ENCODE measurements around the gene MAP1LC3A.
"Not testable (repeated sequence)": the region's sequence is repeated elsewhere in the genome, so short reads cannot be mapped to it uniquely, and the experiment has no call there.

MAP1LC3A gene

DNA sequence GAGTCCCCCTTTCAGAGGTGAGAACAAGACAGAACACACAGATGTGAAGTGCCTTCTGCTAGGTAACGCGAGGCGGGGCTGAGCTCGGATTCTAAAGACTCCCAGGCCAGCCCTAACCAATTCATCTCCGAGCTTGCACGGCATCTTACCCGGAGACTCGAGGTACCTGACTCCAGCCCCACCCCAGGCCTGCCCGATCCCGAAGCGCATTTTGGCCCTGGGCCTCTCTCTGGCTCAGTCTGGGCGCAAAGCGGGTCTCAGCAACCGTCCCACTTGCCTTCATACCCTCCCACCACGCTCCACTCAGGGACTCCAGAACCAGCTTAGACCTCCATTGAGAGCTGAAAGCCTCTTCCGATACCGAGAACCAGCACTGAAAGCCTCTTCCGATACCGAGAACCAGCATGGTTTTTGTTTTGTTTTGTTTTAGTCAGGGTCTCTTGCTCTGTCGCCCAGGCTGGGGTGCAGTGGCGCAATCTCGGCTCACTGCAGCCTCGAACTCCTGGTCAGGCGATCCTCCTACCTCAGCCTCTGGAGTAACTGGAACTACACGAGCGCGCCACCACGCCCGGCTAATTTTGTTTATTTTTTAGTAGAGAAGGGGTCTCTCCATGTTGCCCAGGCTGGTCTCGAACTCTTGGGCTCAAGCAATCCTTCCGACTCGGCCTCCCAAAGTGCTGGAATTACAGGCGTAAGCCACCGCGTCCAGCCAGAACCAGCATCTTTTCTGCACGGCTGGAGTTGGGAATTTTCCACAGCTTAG is 42.9 kb upstream of the MAP1LC3A start:
- TF ChIP-seq EZH2 (IDR thresholded peaks at IDR 0.05; ENCODE audit: borderline replicate concordance, low read depth, low read length, severe bottlenecking), result no peak
- TF ChIP-seq, protein P1, sequence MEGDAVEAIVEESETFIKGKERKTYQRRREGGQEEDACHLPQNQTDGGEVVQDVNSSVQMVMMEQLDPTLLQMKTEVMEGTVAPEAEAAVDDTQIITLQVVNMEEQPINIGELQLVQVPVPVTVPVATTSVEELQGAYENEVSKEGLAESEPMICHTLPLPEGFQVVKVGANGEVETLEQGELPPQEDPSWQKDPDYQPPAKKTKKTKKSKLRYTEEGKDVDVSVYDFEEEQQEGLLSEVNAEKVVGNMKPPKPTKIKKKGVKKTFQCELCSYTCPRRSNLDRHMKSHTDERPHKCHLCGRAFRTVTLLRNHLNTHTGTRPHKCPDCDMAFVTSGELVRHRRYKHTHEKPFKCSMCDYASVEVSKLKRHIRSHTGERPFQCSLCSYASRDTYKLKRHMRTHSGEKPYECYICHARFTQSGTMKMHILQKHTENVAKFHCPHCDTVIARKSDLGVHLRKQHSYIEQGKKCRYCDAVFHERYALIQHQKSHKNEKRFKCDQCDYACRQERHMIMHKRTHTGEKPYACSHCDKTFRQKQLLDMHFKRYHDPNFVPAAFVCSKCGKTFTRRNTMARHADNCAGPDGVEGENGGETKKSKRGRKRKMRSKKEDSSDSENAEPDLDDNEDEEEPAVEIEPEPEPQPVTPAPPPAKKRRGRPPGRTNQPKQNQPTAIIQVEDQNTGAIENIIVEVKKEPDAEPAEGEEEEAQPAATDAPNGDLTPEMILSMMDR (IDR thresholded peaks at IDR 0.05; ENCODE audit: borderline replicate concordance, extremely low read depth, low read length, poor library complexity, severe bottlenecking), result no peak
- Histone ChIP-seq H3K36me3 (ENCODE audit: insufficient read depth, low read length) (peaks cover 18% of the 10 kb centered on the region), H4K20me1 (ENCODE audit: insufficient read depth, low read length) (no peaks in the 10 kb centered on the region; the same call in 1 of the 2 replicates), H3K79me2 (ENCODE audit: insufficient read depth, low read length) (peaks cover 45% of the 10 kb centered on the region), H2AFZ (ENCODE audit: low read depth, low read length) (peak overlapping the region; percentile 99), H3K4me1 (ENCODE audit: insufficient read depth, low read length) (peaks cover 31% of the 10 kb centered on the region), H3K9me3 (ENCODE audit: insufficient read depth, low read length, severe bottlenecking) (no peaks in the 10 kb centered on the region), H3K4me3 (ENCODE audit: low read depth in 1 of 2, low read length in 2 of 2) (peak overlapping the region; percentile 57 to 73), H3K27me3 (ENCODE audit: insufficient read depth, low read length, poor library complexity) (no peaks in the 10 kb centered on the region), H3K27ac (ENCODE audit: low read length) (peak overlapping the region; percentile 71), H3K9ac (ENCODE audit: low read depth, low read length) (peak overlapping the region; percentile 82), H3K4me2 (ENCODE audit: insufficient read depth, low read length) (peak overlapping the region; percentile 83)
- peak; percentile 58 for DNase-seq
- ATAC-seq (ENCODE audit: insufficient read depth, low read depth), result peak; percentile 23; the same call in 2 of the 3 replicates

DNA sequence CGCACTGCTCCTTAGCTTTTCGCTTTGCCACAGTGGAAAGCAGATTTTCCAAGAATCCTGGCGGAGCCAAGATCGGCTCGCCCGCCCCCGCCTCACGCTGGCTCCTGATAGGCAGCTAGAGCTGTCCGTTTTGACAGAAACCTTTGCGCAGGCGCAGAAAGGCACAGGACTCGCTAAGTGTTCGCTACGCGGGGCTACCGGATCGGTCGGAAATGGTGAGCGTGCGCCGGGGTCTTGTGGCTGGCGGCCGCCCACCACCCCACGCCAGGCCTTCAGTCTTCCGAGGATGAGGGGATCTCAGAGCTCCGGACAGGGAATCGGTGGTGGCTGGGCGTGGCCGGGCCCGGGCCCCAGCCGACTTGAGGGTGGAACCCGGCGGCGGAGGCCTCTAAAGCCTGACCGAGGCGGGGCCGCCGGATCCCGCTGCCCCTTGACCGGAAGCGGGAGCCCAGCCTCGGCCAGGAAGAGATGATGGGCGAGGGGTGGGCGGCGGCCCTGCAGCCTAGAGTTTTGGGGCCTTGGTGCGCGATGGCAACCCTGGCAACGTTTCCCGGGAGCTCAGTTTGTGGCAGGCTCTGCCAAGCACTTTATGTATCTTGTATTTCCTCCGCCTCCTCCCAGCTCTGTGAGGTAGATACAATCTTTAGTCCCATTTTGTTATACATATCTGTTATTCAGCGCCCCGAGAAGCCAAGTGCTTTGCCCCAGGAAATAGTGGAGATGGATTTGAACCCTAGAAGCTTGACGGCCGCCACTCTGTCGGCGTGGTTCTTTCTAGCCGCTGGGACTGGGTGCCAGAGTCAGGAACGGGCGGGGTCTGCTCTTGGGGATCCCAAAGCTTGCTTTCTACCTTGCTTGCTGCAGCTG is 42.0 kb upstream of the MAP1LC3A start, which contains the start of gene DYNLRB1:
Gene DYNLRB1 (plus strand): TSS at position 176 of the 867 bp plus-strand sequence. CDS start 37 bp downstream, at position 213.
- peak within 1 kb of the TSS; percentile 57 to 73 for H3K4me3 ChIP-seq (ENCODE audit: low read depth in 1 of 2, low read length in 2 of 2)
- no peaks in the 10 kb centered on the region for H3K27me3 ChIP-seq (ENCODE audit: insufficient read depth, low read length, poor library complexity)
- peaks cover 10% of the 10 kb centered on the region for H3K36me3 ChIP-seq (ENCODE audit: insufficient read depth, low read length)
- H3K27ac ChIP-seq (ENCODE audit: low read length), result peak within 1 kb of the TSS; percentile 71
- peak within 1 kb of the TSS; percentile 82 for H3K9ac ChIP-seq (ENCODE audit: low read depth, low read length)
- H3K4me2 ChIP-seq (ENCODE audit: insufficient read depth, low read length), result peak within 1 kb of the TSS; percentile 83
- ATAC-seq (ENCODE audit: insufficient read depth, low read depth), result peak; percentile 93
- H3K79me2 ChIP-seq (ENCODE audit: insufficient read depth, low read length), result peaks cover 53% of the 10 kb centered on the region
- H4K20me1 ChIP-seq (ENCODE audit: insufficient read depth, low read length), result peaks cover 2% of the 10 kb centered on the region
- no peak for TF ChIP-seq EZH2 (IDR thresholded peaks at IDR 0.05; ENCODE audit: borderline replicate concordance, low read depth, low read length, severe bottlenecking)
- TF ChIP-seq, protein P1 (IDR thresholded peaks at IDR 0.05; ENCODE audit: borderline replicate concordance, extremely low read depth, low read length, poor library complexity, severe bottlenecking), result no peak
- no peaks in the 10 kb centered on the region for H3K9me3 ChIP-seq (ENCODE audit: insufficient read depth, low read length, severe bottlenecking)
- peaks cover 31% of the 10 kb centered on the region for H3K4me1 ChIP-seq (ENCODE audit: insufficient read depth, low read length)
- H2AFZ ChIP-seq (ENCODE audit: low read depth, low read length), result peak within 1 kb of the TSS; percentile 99
- peak; percentile 95 for DNase-seq

DNA sequence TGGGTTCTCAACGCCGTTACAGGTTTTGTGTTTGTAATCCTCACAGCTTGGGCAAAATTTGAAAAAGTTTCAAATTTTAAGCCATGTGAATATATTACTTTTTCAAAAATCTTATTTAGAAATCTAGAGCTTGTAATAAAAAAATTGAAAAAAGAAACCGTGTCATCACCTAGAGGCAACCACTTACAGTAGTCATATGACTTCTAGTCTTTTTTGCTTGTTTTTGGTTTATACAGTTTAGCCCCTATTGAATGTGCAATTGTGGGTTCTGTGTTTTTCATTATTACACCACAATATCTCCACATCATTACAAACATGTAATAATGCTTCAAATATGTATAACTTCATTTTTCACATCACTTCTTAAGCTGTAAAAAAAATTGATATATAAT is 41.4 kb upstream of the MAP1LC3A start:
- peak overlapping the region; percentile 71 for H3K27ac ChIP-seq (ENCODE audit: low read length)
- H2AFZ ChIP-seq (ENCODE audit: low read depth, low read length), result peak overlapping the region; percentile 99
- no peak for ATAC-seq (ENCODE audit: insufficient read depth, low read depth)
- DNase-seq, result no peak
- peaks cover 59% of the 10 kb centered on the region for H3K79me2 ChIP-seq (ENCODE audit: insufficient read depth, low read length)
- peaks cover 14% of the 10 kb centered on the region for H3K36me3 ChIP-seq (ENCODE audit: insufficient read depth, low read length)
- H3K4me1 ChIP-seq (ENCODE audit: insufficient read depth, low read length), result peaks cover 31% of the 10 kb centered on the region
- H3K9ac ChIP-seq (ENCODE audit: low read depth, low read length), result peak overlapping the region; percentile 82
- H3K4me2 ChIP-seq (ENCODE audit: insufficient read depth, low read length), result peak overlapping the region; percentile 83
- H4K20me1 ChIP-seq (ENCODE audit: insufficient read depth, low read length), result peaks cover 8% of the 10 kb centered on the region
- H3K27me3 ChIP-seq (ENCODE audit: insufficient read depth, low read length, poor library complexity), result no peaks in the 10 kb centered on the region
- TF ChIP-seq, protein P1 (IDR thresholded peaks at IDR 0.05; ENCODE audit: borderline replicate concordance, extremely low read depth, low read length, poor library complexity, severe bottlenecking), result no peak
- no peak for TF ChIP-seq EZH2 (IDR thresholded peaks at IDR 0.05; ENCODE audit: borderline replicate concordance, low read depth, low read length, severe bottlenecking)
- peak overlapping the region; percentile 57 to 73 for H3K4me3 ChIP-seq (ENCODE audit: low read depth in 1 of 2, low read length in 2 of 2)
- no peaks in the 10 kb centered on the region for H3K9me3 ChIP-seq (ENCODE audit: insufficient read depth, low read length, severe bottlenecking)

DNA sequence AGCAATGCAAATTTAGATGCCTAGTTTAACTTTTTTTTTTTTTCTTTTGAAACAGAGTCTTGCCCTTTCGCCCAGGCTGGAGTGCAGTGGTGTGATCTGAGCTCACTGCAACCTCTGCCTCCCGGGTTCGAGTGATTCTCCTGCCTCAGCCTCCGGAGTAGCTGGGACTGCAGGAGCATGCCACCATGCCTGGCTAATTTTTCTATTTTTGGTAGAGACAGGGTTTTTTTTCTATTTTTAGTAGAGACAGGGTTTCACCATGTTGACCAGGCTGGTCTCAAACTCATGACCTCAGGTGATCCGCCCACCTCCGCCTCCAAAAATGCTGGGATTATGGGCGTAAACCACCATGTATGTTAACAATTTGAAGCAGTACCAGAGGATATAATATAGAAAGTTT is 39.7 kb upstream of the MAP1LC3A start:
- H3K36me3 ChIP-seq (ENCODE audit: insufficient read depth, low read length), result peaks cover 25% of the 10 kb centered on the region
- peaks cover 24% of the 10 kb centered on the region for H4K20me1 ChIP-seq (ENCODE audit: insufficient read depth, low read length)
- not testable (repeated sequence) for H3K27ac ChIP-seq (ENCODE audit: low read length); H3K27me3 ChIP-seq (ENCODE audit: insufficient read depth, low read length, poor library complexity); ATAC-seq (ENCODE audit: insufficient read depth, low read depth); DNase-seq; H3K9ac ChIP-seq (ENCODE audit: low read depth, low read length); H2AFZ ChIP-seq (ENCODE audit: low read depth, low read length); H3K9me3 ChIP-seq (ENCODE audit: insufficient read depth, low read length, severe bottlenecking); H3K4me2 ChIP-seq (ENCODE audit: insufficient read depth, low read length); H3K4me3 ChIP-seq (ENCODE audit: low read depth in 1 of 2, low read length in 2 of 2)
- peaks cover 31% of the 10 kb centered on the region for H3K4me1 ChIP-seq (ENCODE audit: insufficient read depth, low read length)
- H3K79me2 ChIP-seq (ENCODE audit: insufficient read depth, low read length), result peaks cover 77% of the 10 kb centered on the region

DNA sequence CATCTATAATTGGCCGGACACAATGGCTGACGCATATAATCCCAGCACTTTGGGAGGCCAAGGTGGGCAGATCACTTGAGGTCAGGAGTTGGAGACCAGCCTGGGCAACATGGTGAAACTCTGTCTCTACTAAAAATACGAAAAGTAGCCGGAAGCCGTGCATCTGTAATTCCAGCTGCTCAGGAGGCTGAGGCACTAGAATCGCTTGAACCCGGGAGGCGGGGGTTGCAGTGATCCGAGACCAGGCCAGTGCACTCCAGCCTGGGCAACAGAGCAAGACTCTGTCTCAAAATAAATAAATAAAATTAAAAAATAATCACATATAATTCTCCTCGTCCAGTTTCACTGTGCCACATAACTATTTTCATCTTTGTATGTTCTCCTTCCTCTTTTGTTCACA is 38.7 kb upstream of the MAP1LC3A start:
- not testable (repeated sequence) for H3K4me2 ChIP-seq (ENCODE audit: insufficient read depth, low read length); H3K27me3 ChIP-seq (ENCODE audit: insufficient read depth, low read length, poor library complexity); H3K4me3 ChIP-seq (ENCODE audit: low read depth in 1 of 2, low read length in 2 of 2); H3K9me3 ChIP-seq (ENCODE audit: insufficient read depth, low read length, severe bottlenecking); DNase-seq; ATAC-seq (ENCODE audit: insufficient read depth, low read depth); H3K9ac ChIP-seq (ENCODE audit: low read depth, low read length); H2AFZ ChIP-seq (ENCODE audit: low read depth, low read length); H3K27ac ChIP-seq (ENCODE audit: low read length)
- Histone ChIP-seq H4K20me1 (ENCODE audit: insufficient read depth, low read length) (peaks cover 30% of the 10 kb centered on the region), H3K4me1 (ENCODE audit: insufficient read depth, low read length) (peaks cover 30% of the 10 kb centered on the region), H3K79me2 (ENCODE audit: insufficient read depth, low read length) (peaks cover 86% of the 10 kb centered on the region), H3K36me3 (ENCODE audit: insufficient read depth, low read length) (peaks cover 30% of the 10 kb centered on the region)
